Naive thymus-derived CD4-positive, alpha-beta T cell (primary cell): ENCODE measurements around the gene ZNF763. TPM values are rescaled to one million over a fixed set of nuclear protein-coding genes. Genes with fewer than 3 reads are reported as not detected.
A peak's percentile ranks its signal among the peaks of the same experiment; 100 is the strongest.
"Not testable (repeated sequence)": the region's sequence is repeated elsewhere in the genome, so short reads cannot be mapped to it uniquely, and the experiment has no call there.

Experiments used
- ATAC-seq: fragments of 150-1000 bp; cut with Tn5 transposase; 2 replicates; pipeline ENCODE4 v1.10.0; 2021; ENCODE audit warnings: mild to moderate bottlenecking, moderate library complexity
- CTCF ChIA-PET: fragments of 350-600 bp; sonication (Branson Sonifier 250); formaldehyde crosslinking; loops from one replicate; lab custom pipeline; 2021; ENCODE audit warnings: antibody characterized with exemption; lab: Charles Lee
- POLR2A ChIA-PET: fragments of 350-600 bp; sonication (Branson Sonifier 250); formaldehyde crosslinking; loops from one replicate; lab custom pipeline; 2021; ENCODE audit warnings: antibody characterized with exemption, inconsistent platforms; lab: Charles Lee
- DNase-seq, 9 donors: peaks; one replicate each; pipeline versions ENCODE4 v3.0.0 to v3.0.0-alpha.2; 2020 to 2022; ENCODE audit warnings: mixed read lengths in 1 of 9
- H3K27ac ChIP-seq: one replicate; pipeline ENCODE4 v1.7.0; 2013; ENCODE audit warnings: mild to moderate bottlenecking, low read depth, low read length, moderate library complexity
- H3K27me3 ChIP-seq, 2 donors: one replicate each; pipeline ENCODE4 v1.7.0; 2013; ENCODE audit warnings: low read length in 2 of 2, mild to moderate bottlenecking in 2 of 2, moderate library complexity in 2 of 2; ENCODE audit not compliant: control insufficient read depth in 2 of 2, insufficient read depth in 2 of 2
- H3K36me3 ChIP-seq, 3 experiments: 1 replicate in 2 of 3; 2 replicates in 1 of 3; pipeline ENCODE4 v1.7.0; 2013; ENCODE audit warnings: low read length in 3 of 3, mild to moderate bottlenecking in 3 of 3, moderate library complexity in 1 of 3; ENCODE audit not compliant: insufficient read depth in 3 of 3, control insufficient read depth in 2 of 3
- H3K4me1 ChIP-seq, 2 donors: one replicate each; pipeline ENCODE4 v1.7.0; 2013; ENCODE audit warnings: low read length in 2 of 2, mild to moderate bottlenecking in 2 of 2, moderate library complexity in 1 of 2; ENCODE audit not compliant: control insufficient read depth in 2 of 2, insufficient read depth in 2 of 2
- H3K4me3 ChIP-seq: 2 replicates; pipeline ENCODE4 v1.7.0; 2013; ENCODE audit warnings: mild to moderate bottlenecking, low read length
- H3K9me3 ChIP-seq, 3 experiments: 1 replicate in 2 of 3; 2 replicates in 1 of 3; pipeline ENCODE4 v1.7.0; 2013; ENCODE audit warnings: low read length in 3 of 3; ENCODE audit not compliant: control insufficient read depth in 2 of 3
- H3K27ac Mint-ChIP-seq, 9 donors: one replicate each; pipeline ENCODE4 v1.8.0; 2020 to 2022; ENCODE audit warnings: mixed read lengths in 9 of 9, mild to moderate bottlenecking in 8 of 9, moderate library complexity in 5 of 9, inconsistent platforms in 2 of 9
- H3K27me3 Mint-ChIP-seq, 5 donors: one replicate each; pipeline ENCODE4 v1.8.0; 2021 to 2022; ENCODE audit warnings: mixed read lengths in 5 of 5, mild to moderate bottlenecking in 1 of 5
- H3K36me3 Mint-ChIP-seq, 5 donors: one replicate each; pipeline ENCODE4 v1.8.0; 2020 to 2022; ENCODE audit warnings: mixed read lengths in 5 of 5, mild to moderate bottlenecking in 3 of 5, inconsistent platforms in 1 of 5
- H3K4me1 Mint-ChIP-seq, 7 donors: one replicate each; pipeline ENCODE4 v1.8.0; 2020 to 2022; ENCODE audit warnings: mixed read lengths in 7 of 7, mild to moderate bottlenecking in 3 of 7, inconsistent platforms in 1 of 7
- H3K4me3 Mint-ChIP-seq, 10 donors: one replicate each; pipeline ENCODE4 v1.8.0; 2020 to 2022; ENCODE audit warnings: mild to moderate bottlenecking in 10 of 10, mixed read lengths in 10 of 10, moderate library complexity in 6 of 10, inconsistent platforms in 2 of 10
- H3K9me3 Mint-ChIP-seq, 11 donors: one replicate each; pipeline ENCODE4 v1.8.0; 2020 to 2022; ENCODE audit warnings: mixed read lengths in 11 of 11, mild to moderate bottlenecking in 4 of 11, inconsistent platforms in 1 of 11, moderate library complexity in 1 of 11
- intact Hi-C, 2 donors: fragments of 100-400 bp; cut with micrococcal nuclease; formaldehyde crosslinking; loops; one replicate each; pipeline ENCODE4 v1.15.1; 2023
- polyA plus RNA-seq, 2 donors: library from polyadenylated mRNA; unstranded; fragments of 300-500 nt; fragmentation: Illumina TruSeq; gene quantifications; one replicate each; pipeline ENCODE4 v1.2.3, GENCODE V29; 2021
- total RNA-seq, 6 experiments: library from RNA in 5 of 6; stranded (reverse) in 5 of 6; gene quantifications; 1 replicate in 5 of 6; 2 replicates in 1 of 6; pipeline ENCODE4 v1.2.3 and lab custom pipeline; 2021 to 2026

ZNF763 gene
- total and polyA plus RNA-seq, 7 experiments from 2014 or later, result 1.3 to 17.3 (median 4.4) TPM

DNA sequence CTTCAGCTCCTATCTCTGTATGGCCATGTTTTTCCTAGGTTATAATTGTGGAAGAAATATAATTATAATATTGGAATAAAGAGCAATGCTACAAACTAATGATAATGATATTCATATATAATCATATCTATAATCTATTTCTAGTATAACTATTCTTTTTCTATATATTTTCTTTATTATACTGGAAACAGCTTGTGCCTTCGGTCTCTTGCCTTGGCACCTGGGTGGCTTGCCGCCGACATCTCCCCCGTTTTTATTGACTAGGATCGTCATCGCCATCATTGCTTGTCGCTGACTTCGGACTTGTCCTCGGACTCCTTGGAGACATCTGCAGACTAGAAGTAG is 24.2 kb downstream of the ZNF763 start:
- ChIA-PET CTCF (interaction anchor here (0.7 to 5.7 kb wide), 9 partner anchors 8 to 281 kb away, joined by 3 to 95 read pairs (median 6); partner anchors contain the start of genes ZNF491, ZNF700 and ZNF763), POLR2A (interaction anchor here (1.4 to 4.6 kb wide), 5 partner anchors 25 to 300 kb away, joined by 3 to 65 read pairs (median 6); partner anchors contain the start of genes ZNF491, ZNF700 and ZNF763)
- H3K27ac ChIP-seq, result peak overlapping the region; percentile 88
- peak overlapping the region; percentile 84 to 99 (median 96) for H3K4me3 Mint-ChIP-seq
- H3K9me3 Mint-ChIP-seq, result peaks cover 0 to 12% (median 0%) of the 10 kb centered on the region in 11 donors
- peaks cover 0 to 2% (median 0%) of the 10 kb centered on the region in 5 donors for H3K27me3 Mint-ChIP-seq
- peaks cover 0 to 25% (median 5%) of the 10 kb centered on the region in 5 donors for H3K36me3 Mint-ChIP-seq
- peaks cover 22 to 50% (median 37%) of the 10 kb centered on the region in 7 donors for H3K4me1 Mint-ChIP-seq
- peaks cover 0 to 5% (median 0%) of the 10 kb centered on the region in 3 experiments for H3K36me3 ChIP-seq
- intact Hi-C loops, result loop anchor here (1.0 to 5.0 kb wide), 2 partner anchors 68 to 192 kb away; no protein-coding TSS in a partner anchor
- peaks cover 0 to 8% of the 10 kb centered on the region in 2 donors for H3K4me1 ChIP-seq
- H3K27ac Mint-ChIP-seq, result peak overlapping the region in 8 of 9 donors; percentile 70 to 97 (median 94)
- peak overlapping the region; percentile 98 for H3K4me3 ChIP-seq
- ATAC-seq, result no peak
- H3K27me3 ChIP-seq, result no peaks in the 10 kb centered on the region
- no peaks in the 10 kb centered on the region for H3K9me3 ChIP-seq
- no peak for DNase-seq

DNA sequence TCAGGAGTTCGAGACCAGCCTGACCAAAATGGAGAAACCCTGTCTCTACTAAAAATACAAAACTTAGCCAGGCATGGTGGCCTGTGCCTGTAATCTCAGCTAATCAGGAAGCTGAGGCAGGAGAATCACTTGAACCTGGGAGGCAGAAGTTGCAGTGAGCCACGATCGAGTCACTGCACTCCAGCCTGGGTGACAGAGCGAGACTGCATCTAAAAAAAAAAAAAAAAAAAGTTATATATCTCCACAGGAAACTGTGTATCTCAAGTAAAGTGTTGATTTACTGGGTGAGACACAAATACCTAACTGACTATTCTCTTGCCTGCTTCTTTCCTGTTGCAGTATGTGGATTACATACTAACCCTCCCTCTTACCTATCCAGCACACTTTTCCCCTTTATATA is 27.1 kb downstream of the ZNF763 start:
- CTCF ChIA-PET, result interaction anchor here (0.8 to 5.7 kb wide), 3 partner anchors 69 to 111 kb away, joined by 3 to 95 read pairs (median 36); partner anchors contain the start of gene ZNF700
- H3K27ac ChIP-seq, H3K36me3 ChIP-seq, H3K27me3 Mint-ChIP-seq, H3K4me3 ChIP-seq, H3K27me3 ChIP-seq, H3K4me1 ChIP-seq, H3K9me3 Mint-ChIP-seq, intact Hi-C loops, DNase-seq, ATAC-seq, H3K9me3 ChIP-seq, H3K4me3 Mint-ChIP-seq, H3K27ac Mint-ChIP-seq: not testable (repeated sequence)
- Mint-ChIP-seq H3K36me3 (peaks cover 0 to 38% (median 12%) of the 10 kb centered on the region in 5 donors), H3K4me1 (peaks cover 24 to 61% (median 41%) of the 10 kb centered on the region in 7 donors)
- POLR2A ChIA-PET, result interaction anchor here (0.6 kb wide), 1 partner anchor 58 kb away, joined by 3 read pairs; no protein-coding TSS in a partner anchor

DNA sequence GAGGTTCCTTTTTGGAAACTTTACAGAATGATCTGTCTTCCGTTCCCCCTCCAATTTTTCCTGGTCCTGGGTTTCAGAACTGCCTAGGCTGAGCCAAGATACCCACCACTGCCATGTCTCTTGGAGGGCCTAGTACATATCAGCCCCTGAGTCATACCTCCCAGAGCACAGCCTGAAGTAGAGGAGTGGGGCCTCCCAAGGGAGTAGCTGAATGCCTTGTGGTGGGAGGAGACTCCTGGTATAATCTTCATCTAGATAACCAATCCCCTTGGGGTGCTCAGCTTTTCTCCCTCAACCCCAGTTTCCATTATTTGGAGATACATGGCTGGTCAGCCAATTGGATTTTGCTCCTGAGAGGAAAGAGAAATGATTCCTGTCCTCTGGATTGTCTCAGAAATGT is 30.3 kb downstream of the ZNF763 start:
- ChIA-PET POLR2A (no interaction called here), CTCF (interaction anchor here (1.0 kb wide), 1 partner anchor 146 kb away, joined by 4 read pairs; no protein-coding TSS in a partner anchor)
- Histone ChIP-seq H3K36me3 (no peaks in the 10 kb centered on the region), H3K27ac (no peak overlapping the region), H3K4me1 (no peaks in the 10 kb centered on the region), H3K9me3 (no peaks in the 10 kb centered on the region), H3K27me3 (no peaks in the 10 kb centered on the region), H3K4me3 (no peak overlapping the region)
- H3K9me3 Mint-ChIP-seq, result peaks cover 0 to 16% (median 0%) of the 10 kb centered on the region in 11 donors
- H3K4me1 Mint-ChIP-seq, result peaks cover 20 to 59% (median 51%) of the 10 kb centered on the region in 7 donors
- no peak overlapping the region for H3K4me3 Mint-ChIP-seq
- DNase-seq (no peak), ATAC-seq (no peak)
- no peaks in the 10 kb centered on the region for H3K27me3 Mint-ChIP-seq
- peaks cover 5 to 55% (median 28%) of the 10 kb centered on the region in 5 donors for H3K36me3 Mint-ChIP-seq
- intact Hi-C loops, result no loop called here
- H3K27ac Mint-ChIP-seq, result no peak overlapping the region

DNA sequence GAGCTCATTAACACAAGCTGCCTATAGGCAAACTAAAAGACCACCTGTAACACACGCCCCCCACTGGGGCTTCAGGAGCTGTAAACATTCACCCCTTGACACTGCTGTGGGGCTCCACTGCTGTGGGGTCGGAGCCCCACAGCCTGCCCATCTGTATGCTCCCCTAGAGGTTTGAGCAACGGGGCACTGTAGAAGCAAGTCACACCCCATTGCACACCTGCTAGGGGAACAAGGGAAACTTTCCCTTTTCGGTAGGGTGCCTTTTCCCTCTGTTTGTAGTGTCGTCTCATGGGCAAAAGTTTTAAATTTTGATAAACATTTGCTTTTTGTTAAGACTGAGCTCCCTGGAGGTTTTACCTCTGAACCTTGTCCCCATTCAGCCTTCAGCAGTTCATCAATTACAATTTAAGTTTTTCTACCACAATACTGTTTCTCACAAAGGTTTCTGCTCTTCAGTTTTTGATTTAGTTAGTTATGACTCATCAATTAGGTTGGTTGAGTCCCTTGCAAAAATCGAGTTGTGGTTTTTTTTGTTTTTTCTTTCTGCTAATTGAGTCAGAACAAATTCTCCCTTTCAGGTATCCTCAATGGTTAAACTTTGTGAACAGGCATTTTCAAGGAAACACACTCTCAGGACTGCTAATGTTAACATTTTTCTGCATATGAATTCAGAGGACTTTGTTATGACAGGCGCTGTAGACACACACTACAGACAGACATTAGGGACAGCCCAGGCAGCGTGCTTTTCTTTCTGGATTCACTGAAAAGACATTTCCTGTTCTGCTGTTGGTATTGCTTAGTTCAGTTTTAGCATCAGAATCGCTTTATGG is 35.5 kb downstream of the ZNF763 start:
- intact Hi-C loops, result no loop called here
- DNase-seq (no peak), ATAC-seq (no peak)
- POLR2A ChIA-PET, result no interaction called here
- H3K4me3 Mint-ChIP-seq, result peak overlapping the region in 1 of 10 donors; percentile 44
- H3K27me3 Mint-ChIP-seq, result no peaks in the 10 kb centered on the region
- Histone ChIP-seq H3K4me1 (no peaks in the 10 kb centered on the region), H3K27me3 (no peaks in the 10 kb centered on the region), H3K9me3 (no peaks in the 10 kb centered on the region), H3K4me3 (no peak overlapping the region), H3K36me3 (peaks cover 0 to 4% (median 0%) of the 10 kb centered on the region in 3 experiments), H3K27ac (no peak overlapping the region)
- H3K36me3 Mint-ChIP-seq, result peaks cover 5 to 54% (median 32%) of the 10 kb centered on the region in 5 donors
- CTCF ChIA-PET, result no interaction called here
- peak overlapping the region in 3 of 9 donors; percentile 4 to 63 (median 25) for H3K27ac Mint-ChIP-seq
- H3K4me1 Mint-ChIP-seq, result peaks cover 12 to 29% (median 23%) of the 10 kb centered on the region in 7 donors
- peaks cover 0 to 11% (median 0%) of the 10 kb centered on the region in 11 donors for H3K9me3 Mint-ChIP-seq

GRCh38 chr19:12015015-12015752 is 50.3 kb downstream of the ZNF763 start:
- CTCF ChIA-PET, result no interaction called here
- H3K4me1 Mint-ChIP-seq, result no peaks in the 10 kb centered on the region
- Histone ChIP-seq H3K36me3 (peaks cover 4 to 43% (median 16%) of the 10 kb centered on the region in 3 experiments), H3K27ac (no peak overlapping the region), H3K27me3 (no peaks in the 10 kb centered on the region), H3K9me3 (peaks cover 12 to 68% (median 33%) of the 10 kb centered on the region in 3 experiments), H3K4me1 (no peaks in the 10 kb centered on the region), H3K4me3 (no peak overlapping the region)
- no peak for ATAC-seq
- POLR2A ChIA-PET, result interaction anchor here (0.6 kb wide), 1 partner anchor 190 kb away, joined by 5 read pairs; no protein-coding TSS in a partner anchor
- no peak overlapping the region for H3K27ac Mint-ChIP-seq
- H3K36me3 Mint-ChIP-seq, result peaks cover 27 to 68% (median 60%) of the 10 kb centered on the region in 5 donors
- no peaks in the 10 kb centered on the region for H3K27me3 Mint-ChIP-seq
- intact Hi-C loops, result no loop called here
- H3K9me3 Mint-ChIP-seq, result peaks cover 9 to 91% (median 52%) of the 10 kb centered on the region in 11 donors
- DNase-seq, result no peak
- no peak overlapping the region for H3K4me3 Mint-ChIP-seq

GRCh38 chr19:12015753-12016116 is 50.9 kb downstream of the ZNF763 start:
- intact Hi-C loops, result no loop called here
- peaks cover 27 to 67% (median 56%) of the 10 kb centered on the region in 5 donors for H3K36me3 Mint-ChIP-seq
- CTCF ChIA-PET, result no interaction called here
- H3K27me3 Mint-ChIP-seq, result no peaks in the 10 kb centered on the region
- H3K4me1 Mint-ChIP-seq, result no peaks in the 10 kb centered on the region
- H3K27ac Mint-ChIP-seq, result no peak overlapping the region
- H3K27ac ChIP-seq, result no peak overlapping the region
- no peak overlapping the region for H3K4me3 ChIP-seq
- H3K4me3 Mint-ChIP-seq, result no peak overlapping the region
- H3K9me3 ChIP-seq, result peaks cover 12 to 72% (median 33%) of the 10 kb centered on the region in 3 experiments
- peaks cover 4 to 43% (median 16%) of the 10 kb centered on the region in 3 experiments for H3K36me3 ChIP-seq
- no peak for DNase-seq
- POLR2A ChIA-PET, result no interaction called here
- peaks cover 9 to 93% (median 52%) of the 10 kb centered on the region in 11 donors for H3K9me3 Mint-ChIP-seq
- ATAC-seq, result no peak
- no peaks in the 10 kb centered on the region for H3K27me3 ChIP-seq
- no peaks in the 10 kb centered on the region for H3K4me1 ChIP-seq
